NCI-H1694 (cell line): ENCODE data around the gene C19orf47.

Experiments
- DNase-seq: peaks from one replicate; lab custom pipeline; 2025; lab: John Stamatoyannopoulos, UW

Gene C19orf47

DNA sequence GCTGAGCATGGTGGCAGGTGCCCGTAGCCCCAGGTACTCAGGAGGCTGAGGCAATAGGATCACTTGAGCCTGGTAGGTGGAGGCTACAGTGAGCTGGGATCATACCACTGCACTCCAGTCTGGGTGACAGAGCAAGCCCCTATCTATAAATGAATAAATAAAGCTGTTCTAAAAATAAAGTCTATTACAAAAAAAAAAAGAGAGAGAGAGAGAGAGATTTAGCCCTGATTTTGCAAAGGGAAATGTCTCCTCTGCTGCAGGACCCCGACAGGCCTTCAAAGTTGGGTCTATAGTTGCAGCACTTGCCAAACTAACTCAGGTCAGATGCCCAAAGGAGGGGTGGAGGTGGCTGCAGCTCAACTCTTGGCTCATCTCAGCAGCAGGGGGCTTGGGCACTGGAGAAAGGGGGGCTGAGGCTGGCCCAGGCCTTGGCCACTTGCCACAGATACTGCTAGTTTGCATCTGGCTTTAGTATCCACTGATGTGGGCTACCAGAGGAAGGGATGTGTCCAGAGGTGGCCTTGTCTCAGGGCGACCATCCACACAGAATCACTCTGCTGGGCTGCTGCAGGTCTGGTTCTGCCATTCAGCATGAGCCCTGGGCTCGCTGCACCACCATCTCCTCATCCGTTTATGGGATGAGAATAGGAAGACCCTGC lies 32.3 kb downstream of the C19orf47 start:
- no peak for DNase-seq

DNA sequence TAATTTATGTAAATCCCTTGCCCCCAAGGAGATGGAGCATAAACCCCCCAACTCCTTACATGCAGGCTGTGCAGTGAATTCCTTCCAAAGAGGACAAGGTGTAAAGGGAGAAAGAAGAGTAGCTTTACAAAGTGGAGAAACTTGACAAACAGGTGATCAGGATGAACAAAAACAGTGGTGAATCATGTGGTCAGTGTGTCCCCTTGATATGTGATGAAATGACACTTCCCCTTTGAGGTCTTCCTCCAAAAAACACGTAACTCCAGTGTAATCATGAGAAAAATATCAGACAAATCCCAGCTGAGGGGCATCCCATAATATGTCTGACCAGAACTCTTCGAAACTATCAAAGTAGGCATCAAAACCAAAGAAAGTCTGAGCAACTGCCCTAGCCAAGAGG lies 33.5 kb downstream of the C19orf47 start:
- no peak for DNase-seq

DNA sequence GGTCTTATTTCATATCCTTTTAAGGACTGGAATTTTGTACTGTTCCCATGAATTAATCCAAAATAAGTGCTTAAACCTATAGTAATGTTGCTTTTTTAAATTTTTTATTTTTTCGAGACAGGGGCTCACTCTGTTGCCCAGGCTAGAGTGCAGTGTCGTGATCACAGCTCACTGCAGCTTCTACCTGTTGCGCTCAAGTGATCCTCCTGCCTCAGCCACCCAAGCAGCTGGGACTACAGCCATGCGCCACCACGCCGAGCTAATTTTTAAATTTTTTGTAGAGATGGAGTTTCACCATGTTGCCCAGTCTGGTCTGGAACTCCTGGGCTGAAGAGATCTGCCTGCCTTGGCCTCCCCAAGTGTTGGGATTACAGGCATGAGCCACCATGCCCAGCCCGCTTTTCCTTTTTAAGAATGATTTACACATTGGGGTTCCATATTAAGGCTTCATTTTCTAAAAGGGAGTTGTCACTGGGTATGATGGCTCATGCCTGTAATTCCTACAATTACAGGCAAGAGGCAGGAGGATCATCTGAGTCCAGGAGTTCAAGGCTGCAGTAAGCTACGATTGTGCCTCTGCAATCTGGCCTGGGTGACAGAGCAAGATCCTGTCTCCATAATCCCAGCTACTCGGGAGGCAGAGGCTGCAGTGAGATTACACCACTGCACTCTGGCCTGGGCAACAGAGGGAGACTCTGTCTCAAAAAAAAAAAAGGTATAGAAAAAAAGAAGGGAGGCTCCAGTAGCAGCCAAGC lies 34.8 kb downstream of the C19orf47 start:
- no peak for DNase-seq

DNA sequence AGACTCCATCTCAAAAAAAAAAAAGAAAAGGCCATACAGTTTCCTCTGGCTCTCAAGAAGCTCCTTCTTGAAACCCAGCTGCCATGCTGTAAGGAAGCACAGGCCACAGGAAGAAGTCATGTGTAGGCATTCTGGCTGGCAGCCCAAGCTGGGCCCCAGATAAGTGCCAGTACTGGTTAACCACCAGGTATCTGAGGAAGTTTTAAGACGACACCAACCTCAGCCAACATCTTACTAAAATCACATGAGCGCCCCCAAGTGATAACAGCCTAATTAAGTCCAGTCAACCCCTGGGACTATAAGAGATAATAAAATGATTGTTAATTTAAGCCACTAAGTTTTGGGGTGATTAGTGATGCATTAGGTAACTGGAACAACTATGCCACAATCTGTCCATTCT lies 35.7 kb downstream of the C19orf47 start:
- DNase-seq, result no peak

DNA sequence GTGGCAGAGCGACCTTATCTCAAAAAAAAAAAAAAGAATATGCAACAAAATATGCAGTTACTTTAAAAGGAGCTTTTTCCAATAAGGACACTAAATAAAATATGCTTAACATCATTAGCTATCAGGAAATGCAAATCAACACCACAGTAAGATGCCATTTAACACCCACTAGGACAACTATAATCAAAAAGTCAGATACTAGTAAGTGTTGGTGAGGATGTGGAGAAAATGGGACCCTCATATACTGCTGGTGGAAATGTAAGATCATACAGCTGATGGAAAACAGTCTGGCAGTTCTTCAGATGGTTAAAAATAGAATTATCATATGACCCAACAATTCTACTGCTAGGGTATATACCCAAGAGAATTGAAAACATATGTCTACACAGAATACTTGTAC lies 38.5 kb downstream of the C19orf47 start:
- no peak for DNase-seq

DNA sequence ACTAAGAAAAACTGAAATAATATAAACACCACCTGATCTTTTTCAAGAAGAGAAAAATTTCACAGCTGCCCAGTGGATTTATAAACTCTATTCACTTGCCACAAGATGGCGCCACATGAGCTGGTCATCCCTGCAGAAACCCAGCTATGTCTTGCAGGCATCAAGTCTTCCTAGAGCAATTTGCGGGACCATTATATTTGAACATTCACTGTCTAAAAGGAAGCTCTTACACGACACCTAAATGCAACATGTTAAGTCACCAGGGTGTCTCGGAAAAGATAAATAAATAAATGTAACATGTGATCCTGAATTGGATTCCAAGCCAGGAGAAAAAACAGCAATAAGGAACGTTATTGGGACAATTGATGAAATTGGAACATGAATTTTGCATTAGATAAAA lies 42.8 kb downstream of the C19orf47 start:
- DNase-seq, result peak; percentile 69

DNA sequence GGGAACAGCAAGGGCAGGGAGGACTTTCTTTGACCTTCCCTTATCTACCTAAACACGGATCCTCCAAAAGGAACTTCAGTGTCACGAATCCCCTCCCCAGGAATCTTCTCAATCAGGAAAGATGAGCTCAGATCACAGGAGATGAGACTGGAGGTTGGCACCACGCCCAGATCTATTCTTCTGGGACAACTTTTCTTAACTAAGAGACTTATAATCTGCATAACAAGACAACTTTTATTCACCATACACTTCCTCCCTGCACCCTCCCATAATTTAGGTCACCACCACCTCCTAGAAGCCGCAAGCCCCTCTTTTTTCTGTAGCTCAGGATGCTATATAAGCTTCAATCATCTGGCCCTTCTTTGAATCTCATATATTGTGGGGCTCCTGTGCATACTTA lies 43.9 kb downstream of the C19orf47 start:
- DNase-seq, result no peak

DNA sequence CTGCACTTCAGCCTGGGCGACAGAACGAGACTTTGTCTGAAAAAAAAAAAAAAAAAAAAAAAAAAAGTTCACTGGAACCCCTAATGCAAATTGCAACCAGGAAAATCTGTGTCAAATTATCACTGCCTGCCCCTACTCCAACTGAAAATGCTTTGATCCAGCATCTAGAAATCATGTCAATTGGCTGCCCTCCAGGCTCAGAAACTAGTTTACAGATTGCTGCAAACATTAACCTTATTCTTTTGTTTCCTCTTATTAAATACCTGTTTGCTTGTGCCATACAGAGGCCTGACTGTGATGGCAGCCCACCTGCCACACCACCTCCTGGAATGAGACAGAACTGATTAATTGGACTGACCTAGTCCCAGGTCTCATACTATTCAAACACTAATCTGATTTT lies 44.4 kb downstream of the C19orf47 start:
- no peak for DNase-seq

DNA sequence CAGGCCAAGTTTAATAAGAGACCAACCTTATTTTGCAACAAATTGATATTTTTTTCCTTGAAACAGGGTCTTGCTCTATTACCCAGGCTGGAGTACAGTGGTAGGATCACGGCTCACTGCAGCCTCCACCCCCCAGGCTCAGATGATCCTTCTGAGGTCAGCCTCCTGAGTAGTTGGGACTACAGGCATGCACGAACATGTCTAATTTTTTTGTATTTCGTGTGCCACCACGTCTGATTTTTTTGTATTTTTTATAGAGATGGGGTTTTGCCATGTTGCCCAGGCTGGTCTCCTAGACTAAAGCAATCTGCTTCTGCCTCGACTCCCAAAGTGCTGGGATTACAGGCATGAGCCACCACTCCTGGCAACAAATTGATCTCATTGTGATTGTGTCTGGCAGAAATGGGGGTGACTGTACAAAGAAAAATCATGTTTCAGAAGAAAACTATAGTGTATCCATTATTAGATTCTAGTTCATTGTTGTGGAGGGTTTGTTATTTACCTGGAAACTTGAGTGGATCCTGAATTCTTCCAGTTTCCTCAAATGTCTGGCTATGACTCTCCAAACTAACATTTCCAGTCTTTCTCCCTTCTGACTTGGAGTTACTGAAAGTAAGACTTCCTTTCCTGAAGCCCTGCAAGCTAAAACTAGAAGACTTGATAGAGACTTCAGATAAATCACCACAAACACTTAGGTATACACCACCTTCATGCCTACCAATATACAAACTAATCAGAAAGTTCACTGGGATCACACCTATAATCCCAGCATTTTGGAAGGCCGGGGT lies 45.8 kb downstream of the C19orf47 start:
- DNase-seq, result no peak

DNA sequence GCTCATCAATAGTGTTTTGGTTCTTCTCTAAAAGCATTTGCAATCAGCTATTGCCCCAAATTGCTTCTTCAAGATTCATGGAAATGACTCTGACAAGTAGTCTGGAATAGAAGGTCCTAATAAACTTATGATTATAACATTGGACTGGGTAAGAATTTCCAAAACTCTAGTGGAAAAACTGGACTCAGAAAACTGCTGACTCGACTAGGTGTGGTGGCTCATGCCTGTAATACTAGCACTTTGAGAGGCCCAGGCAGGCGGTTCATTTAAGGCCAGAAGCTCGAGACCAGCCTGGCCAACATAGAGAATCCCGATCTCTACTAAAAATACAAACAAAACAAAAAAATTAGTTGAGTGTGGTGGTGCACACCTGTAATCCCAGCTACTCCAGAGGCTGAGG lies 47.5 kb downstream of the C19orf47 start:
- no peak for DNase-seq

DNA sequence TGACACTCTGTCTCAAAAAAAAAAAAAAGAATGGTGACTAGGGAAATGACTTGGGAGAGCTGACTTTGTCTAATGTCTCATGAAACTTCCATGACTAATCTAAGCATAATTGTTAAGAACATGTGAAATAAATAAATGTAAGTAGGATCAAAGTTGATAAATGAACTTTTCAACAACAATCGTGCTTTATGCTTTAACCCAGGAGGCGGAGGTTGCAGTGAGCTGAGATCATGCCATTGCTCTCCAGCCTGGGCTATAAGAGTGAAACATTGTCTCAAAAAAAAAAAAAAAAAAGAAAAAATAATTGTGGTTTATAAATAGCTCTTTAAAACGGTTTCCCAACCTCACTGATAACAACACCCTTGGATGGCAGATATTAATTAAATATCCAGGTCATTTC lies 50.2 kb downstream of the C19orf47 start:
- DNase-seq, result no peak

DNA sequence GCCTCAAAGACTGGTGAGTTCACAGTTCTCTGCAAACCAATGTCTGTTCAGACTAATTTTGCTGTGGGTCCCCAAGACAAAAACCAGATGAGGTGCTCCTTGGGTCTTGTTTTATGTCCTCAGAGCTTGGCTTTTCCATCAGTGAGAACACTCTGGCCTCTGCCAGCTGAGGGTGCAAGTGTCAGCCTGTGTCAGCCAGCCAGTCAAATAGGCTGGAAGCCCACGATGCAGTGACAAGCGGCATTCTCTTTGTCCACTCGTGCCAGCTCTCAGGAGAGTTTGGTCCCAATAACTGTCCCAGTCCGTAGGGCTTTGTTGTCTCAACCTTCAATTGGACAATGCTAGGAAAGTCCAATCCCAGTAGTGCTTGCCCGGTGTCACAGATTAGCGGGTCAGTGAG lies 53.6 kb downstream of the C19orf47 start:
- no peak for DNase-seq

DNA sequence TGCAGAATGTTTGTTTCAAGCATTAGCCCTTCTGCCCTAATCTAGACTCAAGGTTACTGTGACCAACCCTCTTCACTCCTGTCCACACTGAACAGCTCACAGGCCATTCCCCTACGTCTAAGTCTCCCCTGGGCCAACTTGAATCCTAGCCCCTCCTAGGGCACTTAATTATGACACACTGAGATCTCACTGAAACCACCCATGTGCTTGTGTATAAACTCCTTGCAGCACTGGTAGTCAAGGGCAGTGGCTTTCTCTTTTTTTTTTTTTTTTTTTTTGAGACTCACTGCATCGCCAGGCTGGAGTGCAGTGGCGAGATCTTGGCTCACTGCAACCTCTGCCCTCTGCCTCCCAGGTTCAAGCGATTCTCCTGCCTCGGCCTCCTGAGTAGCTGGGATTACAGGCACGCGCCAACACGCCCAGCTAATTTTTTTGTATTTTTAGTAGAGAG lies 61.2 kb downstream of the C19orf47 start:
- no peak for DNase-seq

DNA sequence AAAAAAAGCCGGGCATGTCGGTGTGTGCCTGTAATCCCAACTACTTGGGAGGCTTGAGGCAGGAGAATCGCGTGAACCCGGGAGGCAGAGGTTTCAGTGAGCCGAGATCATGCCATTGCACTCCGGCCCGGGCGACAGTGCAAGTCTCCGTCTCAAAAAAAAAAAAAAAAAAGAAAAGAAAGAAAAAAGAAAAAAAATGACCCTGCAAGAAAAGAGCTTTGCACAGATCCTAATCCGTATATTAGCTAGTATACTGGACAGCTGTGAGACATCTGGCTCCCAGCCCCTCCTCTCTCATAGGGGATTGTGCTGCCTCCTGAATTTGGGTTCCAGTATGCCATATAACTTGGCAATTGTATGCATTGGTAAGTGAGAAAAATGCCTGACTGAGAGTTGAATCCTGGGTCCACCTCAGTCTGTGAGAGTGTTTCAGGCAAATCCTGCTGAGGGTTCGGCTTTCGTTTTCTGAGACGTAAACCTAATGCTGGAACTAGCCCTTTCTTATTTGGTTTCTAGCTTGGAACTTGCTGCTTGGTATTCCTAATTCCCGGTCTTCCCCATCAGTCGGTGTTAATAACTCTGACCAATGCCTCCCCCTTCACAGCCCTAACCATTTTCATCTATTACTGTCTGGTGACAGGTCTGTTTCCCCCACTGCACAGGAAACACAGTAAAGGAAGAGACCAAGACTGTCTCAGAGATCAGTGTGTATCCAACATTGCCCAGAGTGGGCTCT lies 61.8 kb downstream of the C19orf47 start:
- no peak for DNase-seq

DNA sequence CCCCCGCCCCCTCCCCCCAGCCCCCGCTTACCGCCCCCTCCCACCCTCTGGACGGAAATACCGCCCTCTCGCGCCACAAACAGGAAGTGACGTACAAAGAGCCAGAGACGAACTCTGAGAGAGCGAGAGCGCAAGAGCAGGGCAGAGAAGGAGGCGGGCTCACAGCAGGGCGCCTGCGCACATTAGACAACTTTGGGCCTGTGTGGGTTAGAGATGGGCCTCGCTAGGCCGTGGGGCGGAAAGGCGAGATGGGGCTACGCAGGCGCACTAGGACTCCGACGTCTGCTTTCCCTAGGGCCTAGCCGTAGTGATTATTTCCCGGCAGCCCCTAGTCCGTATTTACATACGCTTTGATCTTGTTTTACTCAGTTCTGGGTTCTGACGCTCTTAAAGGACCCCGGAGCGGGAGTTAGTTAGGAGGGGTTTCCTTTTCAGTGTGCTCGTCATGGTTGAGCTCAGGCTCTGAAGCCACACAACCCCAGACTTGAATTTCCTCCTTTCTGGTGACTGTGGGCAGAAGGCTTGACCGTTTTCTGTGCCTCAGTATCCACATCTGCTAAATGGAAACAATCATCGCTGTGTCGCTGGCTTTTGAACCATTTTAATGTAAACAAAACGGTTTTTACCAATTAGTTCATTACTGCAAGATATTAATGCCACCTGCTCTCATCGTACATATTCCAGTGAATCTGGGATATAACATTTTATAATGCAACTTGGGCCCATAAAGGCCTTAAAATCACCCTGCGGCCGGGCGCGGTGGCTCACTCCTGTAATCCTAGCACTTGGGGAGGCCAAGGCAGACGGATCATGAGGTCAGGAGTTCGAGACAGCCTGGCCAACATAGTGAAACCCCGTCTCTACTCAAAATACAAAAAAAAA lies 62.6 kb downstream of the C19orf47 start:
- peak; percentile 99 for DNase-seq

DNA sequence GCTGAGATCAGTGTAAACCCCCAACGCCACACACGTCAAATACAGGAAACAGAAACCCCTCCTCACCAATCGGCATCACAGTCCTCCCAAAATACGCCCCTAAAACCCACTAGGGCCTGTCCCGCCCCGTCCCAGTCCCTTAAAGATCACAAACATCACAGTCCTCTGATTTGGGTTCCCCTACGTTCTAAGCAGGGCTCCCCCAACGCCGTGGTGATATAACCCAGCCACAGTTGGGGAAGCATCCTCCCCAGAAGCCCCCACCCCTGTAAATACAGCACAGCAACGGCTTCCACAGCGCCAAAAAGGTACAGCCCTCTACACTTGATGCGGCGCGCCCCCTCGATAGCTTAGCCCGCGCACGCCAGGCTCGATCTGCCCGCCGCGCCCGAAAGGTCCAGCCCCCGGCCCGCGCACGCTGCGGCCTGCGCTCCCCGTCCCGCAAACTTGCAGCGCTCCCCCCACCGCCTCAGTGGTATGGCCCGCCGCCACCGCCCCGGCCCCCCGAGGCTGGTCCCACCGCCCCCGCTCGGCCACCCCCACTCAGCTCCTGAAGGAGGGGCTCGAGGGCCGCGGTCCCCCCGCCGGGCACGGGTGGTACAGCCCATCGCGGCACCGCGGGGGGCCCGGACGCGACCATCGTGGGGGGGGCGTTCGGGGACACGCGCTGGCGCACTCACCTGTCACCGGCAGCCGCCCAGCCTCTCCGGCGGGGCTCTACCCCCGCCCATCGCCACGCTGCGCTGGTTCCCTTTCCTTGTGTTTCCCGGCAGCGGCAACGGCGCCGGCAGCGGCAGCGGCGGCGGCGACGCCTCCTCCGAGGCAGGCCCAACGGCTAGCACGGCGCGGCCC lies 63.5 kb downstream of the C19orf47 start, which contains the start of gene AKT2:
TSS of gene AKT2 (minus strand) at position 845 of the 852 bp plus-strand sequence. CDS start 20,078 bp downstream, outside the sequence.
- no peak for DNase-seq

DNA sequence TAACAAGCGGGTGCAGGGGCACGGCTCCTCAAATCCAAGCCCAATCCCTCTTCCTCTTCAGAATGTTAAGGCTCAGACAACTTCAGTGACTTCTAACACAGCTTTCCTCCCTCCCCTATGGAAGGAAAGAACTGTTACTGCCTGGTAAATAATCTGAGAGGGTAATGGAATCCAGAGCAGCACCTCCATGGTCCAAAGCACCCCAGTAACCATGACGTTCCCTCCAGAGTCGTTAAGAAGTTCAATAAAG lies 64.0 kb downstream of the C19orf47 start:
- no peak for DNase-seq

DNA sequence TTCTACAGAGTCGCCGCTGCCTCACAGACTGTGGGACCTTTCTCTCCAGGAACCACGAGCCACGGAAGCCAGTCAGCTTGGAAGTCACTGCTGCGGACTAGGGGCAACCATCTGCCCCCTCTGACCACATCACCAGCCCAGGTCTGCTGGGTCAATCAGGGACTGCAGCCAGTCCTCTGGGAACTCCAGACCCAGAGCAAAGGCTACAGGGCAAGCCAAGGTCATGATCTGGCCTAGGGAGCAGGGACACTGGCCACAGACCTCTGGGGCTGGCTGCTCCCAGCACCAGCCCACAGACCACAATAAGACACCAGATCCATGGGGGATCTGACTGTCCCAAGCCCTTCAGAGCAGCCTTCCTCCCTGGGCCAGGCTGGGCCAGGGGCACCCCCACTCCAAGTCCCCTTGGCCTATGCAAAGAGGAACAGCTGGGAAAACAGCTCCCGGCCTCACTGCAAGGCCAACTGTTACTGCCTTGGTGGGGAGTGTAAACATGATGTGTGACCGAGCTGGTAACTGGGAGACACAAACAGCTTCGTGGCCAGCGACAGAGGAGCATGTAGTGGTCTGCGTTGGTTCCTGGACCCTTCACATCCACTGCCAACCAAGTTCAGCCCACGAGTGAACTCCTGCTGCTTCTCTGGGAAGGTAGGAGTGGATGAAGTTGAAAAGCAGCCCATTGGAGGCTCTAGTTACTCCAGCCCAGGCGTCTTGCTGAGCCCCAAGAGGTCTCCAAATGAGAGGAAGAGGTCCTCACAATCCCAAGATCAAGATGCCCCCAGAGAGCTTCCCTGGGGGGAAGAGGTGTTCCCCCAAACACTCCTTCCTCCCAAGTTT lies 64.6 kb downstream of the C19orf47 start:
- no peak for DNase-seq

DNA sequence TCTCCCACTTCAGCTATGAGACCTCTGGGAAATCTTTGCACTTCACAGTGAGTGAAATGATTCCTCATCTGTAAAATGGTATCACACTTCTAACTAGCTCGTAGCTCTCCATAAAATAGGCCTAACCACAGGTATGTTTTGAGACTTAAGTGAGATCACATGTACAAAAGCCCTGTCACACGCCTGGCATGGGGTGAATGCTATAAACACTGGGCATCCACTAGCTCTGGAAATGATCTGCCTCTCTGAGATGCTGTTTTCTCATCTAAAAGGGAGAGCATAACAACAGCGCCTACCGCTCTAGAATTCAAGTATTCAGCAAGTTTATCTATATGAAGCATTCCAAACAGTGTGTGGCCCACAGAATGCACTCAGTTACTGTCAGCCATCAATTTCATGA lies 65.3 kb downstream of the C19orf47 start:
- no peak for DNase-seq

DNA sequence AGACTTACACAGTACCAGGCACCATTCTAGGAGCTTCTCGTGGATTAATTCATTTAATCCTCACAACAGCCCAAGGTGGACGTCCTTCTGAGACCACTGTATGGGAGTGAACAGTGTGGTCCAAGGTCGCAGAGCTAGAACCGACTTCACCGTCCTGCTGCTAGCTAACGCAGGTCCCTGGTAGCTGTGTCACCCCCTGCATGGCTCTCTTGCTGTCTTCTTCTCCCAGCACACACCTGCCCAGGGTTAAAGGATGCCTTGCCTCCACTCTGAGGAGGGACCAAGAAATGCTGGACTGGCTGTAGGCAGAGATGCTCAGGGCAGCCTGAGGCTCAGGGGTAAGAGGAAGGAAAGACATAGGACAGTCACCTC lies 66.0 kb downstream of the C19orf47 start:
- DNase-seq, result no peak
